HepG2 (cell line): ENCODE measurements around the gene ANKS4B. TPM values are rescaled to one million over a fixed set of nuclear protein-coding genes. Genes with fewer than 3 reads are reported as not detected.

Experiments used
- CCAR2 ChIP-seq: fragments of 200-400 bp; formaldehyde crosslinking; optimal IDR thresholded peaks from 2 replicates; pipeline ENCODE3; 2018; ENCODE audit warnings: low read depth, mild to moderate bottlenecking, low read length, moderate library complexity
- GATA4 ChIP-seq: sonication (generic); IDR thresholded peaks from 2 replicates; pipeline ENCODE4 v1.6.1; 2016; ENCODE audit warnings: antibody characterized with exemption, low read depth, borderline replicate concordance
- KLF15 ChIP-seq: sonication (generic); formaldehyde crosslinking; IDR thresholded peaks from 2 replicates; pipeline ENCODE4 v1.8.1; 2023; ENCODE audit warnings: borderline replicate concordance, mild to moderate bottlenecking, inconsistent platforms, missing genetic modification reagents, mixed read lengths
- MEIS1 ChIP-seq: sonication (generic); formaldehyde crosslinking; IDR thresholded peaks from 2 replicates; pipeline ENCODE4 v1.9.0; 2021; ENCODE audit warnings: mild to moderate bottlenecking, missing genetic modification reagents, moderate library complexity, borderline replicate concordance
- NR2F6 ChIP-seq, 2 experiments: IDR thresholded peaks; 2 replicates each; pipeline ENCODE4 v1.6.1; 2016; ENCODE audit warnings: antibody characterized with exemption in 1 of 2, mild to moderate bottlenecking in 1 of 2
- ONECUT2 ChIP-seq: sonication (generic); formaldehyde crosslinking; IDR thresholded peaks from 2 replicates; pipeline ENCODE4 v1.4.0; 2020; ENCODE audit warnings: missing genetic modification reagents
- PHF21A ChIP-seq: sonication (generic); formaldehyde crosslinking; IDR thresholded peaks from 2 replicates; pipeline ENCODE4 v1.5.0; 2020; ENCODE audit warnings: mild to moderate bottlenecking, missing genetic modification reagents
- SALL2 ChIP-seq: sonication (generic); formaldehyde crosslinking; IDR thresholded peaks from 2 replicates; pipeline ENCODE4 v1.8.1; 2023; ENCODE audit warnings: mild to moderate bottlenecking, missing genetic modification reagents, inconsistent platforms
- SMAD3 ChIP-seq: sonication (generic); formaldehyde crosslinking; IDR thresholded peaks from 2 replicates; pipeline ENCODE4 v1.4.0; 2020; ENCODE audit warnings: missing genetic modification reagents
- SP5 ChIP-seq: IDR thresholded peaks from 2 replicates; pipeline ENCODE4 v1.6.1; 2016; ENCODE audit warnings: low read depth, borderline replicate concordance
- U2AF2 ChIP-seq: fragments of 200-400 bp; formaldehyde crosslinking; IDR thresholded peaks from 2 replicates; pipeline ENCODE4 v1.6.1; 2017; ENCODE audit warnings: low read depth, mild to moderate bottlenecking, low read length
- ZC3H4 ChIP-seq: sonication (generic); formaldehyde crosslinking; IDR thresholded peaks from 2 replicates; pipeline ENCODE4 v1.4.0; 2020; ENCODE audit warnings: missing genetic modification reagents, borderline replicate concordance
- ZMYM4 ChIP-seq: sonication (generic); formaldehyde crosslinking; IDR thresholded peaks from 2 replicates; pipeline ENCODE4 v1.8.1; 2023; ENCODE audit warnings: mild to moderate bottlenecking, missing genetic modification reagents
- ZNF747 ChIP-seq: sonication (generic); formaldehyde crosslinking; IDR thresholded peaks from 2 replicates; pipeline ENCODE4 v1.8.1; 2023; ENCODE audit warnings: missing genetic modification reagents, mild to moderate bottlenecking, borderline replicate concordance
- ZNF75D ChIP-seq: sonication (generic); formaldehyde crosslinking; IDR thresholded peaks from 2 replicates; pipeline ENCODE4 v1.8.1; 2023; ENCODE audit warnings: missing genetic modification reagents, mild to moderate bottlenecking, borderline replicate concordance
- polyA plus RNA-seq, 8 experiments: library from polyadenylated mRNA; depleted of rRNA in 3 of 8; stranded (reverse) in 7 of 8; unstranded in 1 of 8; fragments of >200 nt; fragmentation: Illumina TruSeq in 4 of 8; extraction: Trizol in 4 of 8; gene quantifications; 2 replicates each; pipeline versions ENCODE4 v1.2.1 to v1.2.3, GENCODE V29; 2011 to 2016; ENCODE audit warnings: low read depth in 4 of 8, missing spikeins in 1 of 8, mixed read lengths in 1 of 8; ENCODE audit not compliant: insufficient read depth in 1 of 8
- total RNA-seq, 5 experiments: library from RNA; depleted of rRNA; stranded (reverse); fragments of >200 nt; fragmentation: Illumina TruSeq; extraction: Trizol; gene quantifications; 2 replicates each; pipeline ENCODE4 v1.2.3, GENCODE V29; 2016; ENCODE audit warnings: low read depth in 1 of 5
- TF ChIP-seq, protein P1 (sequence below): sonication (generic); formaldehyde crosslinking; conservative IDR thresholded peaks from 2 replicates; pipeline ENCODE4 v1.8.0; 2022; ENCODE audit warnings: mild to moderate bottlenecking, moderate library complexity, missing genetic modification reagents
- TF ChIP-seq, protein P2 (sequence below): sonication (generic); formaldehyde crosslinking; IDR thresholded peaks from 2 replicates; pipeline ENCODE4 v1.4.0; 2020; ENCODE audit warnings: mild to moderate bottlenecking, missing genetic modification reagents
- TF ChIP-seq, protein P3 (sequence below): sonication (generic); formaldehyde crosslinking; IDR thresholded peaks from 2 replicates; pipeline ENCODE4 v1.4.0; 2020; ENCODE audit warnings: mild to moderate bottlenecking, missing genetic modification reagents
- TF ChIP-seq, protein P4 (sequence below): IDR thresholded peaks from 2 replicates; pipeline ENCODE4 v1.6.1; 2018; ENCODE audit warnings: missing genetic modification reagents
- TF ChIP-seq, protein P5 (sequence below): sonication (generic); formaldehyde crosslinking; IDR thresholded peaks from 2 replicates; pipeline ENCODE4 v1.5.0; 2020; ENCODE audit warnings: missing genetic modification reagents, mild to moderate bottlenecking, borderline replicate concordance
- TF ChIP-seq, protein P6 (sequence below): sonication (generic); IDR thresholded peaks from 2 replicates; pipeline ENCODE4 v1.6.1; 2016; ENCODE audit warnings: low read depth, borderline replicate concordance

The ANKS4B gene
- total and polyA plus RNA-seq, 2 of the 13 experiments (the other 11 are each of a cell fraction or from before 2014, with no cell fraction given): 6.5 to 30.0 TPM

DNA sequence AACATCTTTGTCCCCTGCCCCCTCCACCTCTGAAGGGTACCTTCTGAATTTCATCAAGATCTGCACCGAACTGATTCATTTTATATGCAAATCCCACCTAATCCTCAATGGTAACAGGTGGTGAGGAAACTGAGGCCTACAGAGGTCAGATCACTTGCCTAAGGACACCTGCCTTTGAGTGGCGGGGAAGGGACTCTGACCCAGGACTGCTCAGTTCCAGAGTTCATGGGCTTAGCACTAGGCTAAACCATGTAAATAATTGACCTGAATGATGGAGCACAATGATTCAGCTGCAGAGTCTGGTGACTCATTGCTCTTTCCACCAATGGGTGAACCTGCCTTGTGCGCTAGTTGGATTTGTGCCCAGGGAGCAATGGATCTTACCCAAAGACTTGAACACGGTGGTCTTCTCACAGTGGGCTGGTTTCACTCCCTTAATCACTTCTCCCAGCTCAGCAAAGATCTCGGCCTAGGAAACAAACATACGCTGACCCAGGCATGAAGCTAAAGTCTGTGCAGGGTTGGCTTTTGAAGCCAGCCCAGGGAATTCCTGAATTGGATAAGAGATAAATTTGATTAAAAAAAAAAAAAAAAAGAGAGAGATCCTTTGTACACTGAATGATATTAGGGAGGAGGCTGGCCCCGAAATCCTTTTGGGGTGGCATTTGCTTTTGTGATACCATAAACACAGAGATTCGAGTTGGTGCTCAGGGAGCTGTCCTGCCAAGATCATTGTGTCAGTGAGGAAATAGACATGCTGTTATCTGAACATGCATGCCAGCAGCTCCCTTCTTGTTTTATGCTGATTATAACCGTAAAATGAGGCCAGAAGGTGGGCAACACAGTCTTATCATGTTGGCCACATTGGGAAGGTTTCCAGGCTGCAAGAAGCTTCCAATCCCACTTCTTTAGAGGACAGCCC is 27.6 kb downstream of the ANKS4B start (continued):
- TF ChIP-seq ZNF75D: no peak
- TF ChIP-seq ONECUT2: peak; percentile 28; the same call in 1 of the 2 replicates
- TF ChIP-seq SMAD3: peak; percentile 80; the same call in 1 of the 2 replicates
- TF ChIP-seq PHF21A (CRISPR knock-in tag): peak; percentile 97
- TF ChIP-seq, protein P1, sequence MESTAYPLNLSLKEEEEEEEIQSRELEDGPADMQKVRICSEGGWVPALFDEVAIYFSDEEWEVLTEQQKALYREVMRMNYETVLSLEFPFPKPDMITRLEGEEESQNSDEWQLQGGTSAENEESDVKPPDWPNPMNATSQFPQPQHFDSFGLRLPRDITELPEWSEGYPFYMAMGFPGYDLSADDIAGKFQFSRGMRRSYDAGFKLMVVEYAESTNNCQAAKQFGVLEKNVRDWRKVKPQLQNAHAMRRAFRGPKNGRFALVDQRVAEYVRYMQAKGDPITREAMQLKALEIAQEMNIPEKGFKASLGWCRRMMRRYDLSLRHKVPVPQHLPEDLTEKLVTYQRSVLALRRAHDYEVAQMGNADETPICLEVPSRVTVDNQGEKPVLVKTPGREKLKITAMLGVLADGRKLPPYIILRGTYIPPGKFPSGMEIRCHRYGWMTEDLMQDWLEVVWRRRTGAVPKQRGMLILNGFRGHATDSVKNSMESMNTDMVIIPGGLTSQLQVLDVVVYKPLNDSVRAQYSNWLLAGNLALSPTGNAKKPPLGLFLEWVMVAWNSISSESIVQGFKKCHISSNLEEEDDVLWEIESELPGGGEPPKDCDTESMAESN (CRISPR knock-in tag): peak; percentile 85
- peak; percentile 72 for TF ChIP-seq CCAR2
- TF ChIP-seq, protein P2, sequence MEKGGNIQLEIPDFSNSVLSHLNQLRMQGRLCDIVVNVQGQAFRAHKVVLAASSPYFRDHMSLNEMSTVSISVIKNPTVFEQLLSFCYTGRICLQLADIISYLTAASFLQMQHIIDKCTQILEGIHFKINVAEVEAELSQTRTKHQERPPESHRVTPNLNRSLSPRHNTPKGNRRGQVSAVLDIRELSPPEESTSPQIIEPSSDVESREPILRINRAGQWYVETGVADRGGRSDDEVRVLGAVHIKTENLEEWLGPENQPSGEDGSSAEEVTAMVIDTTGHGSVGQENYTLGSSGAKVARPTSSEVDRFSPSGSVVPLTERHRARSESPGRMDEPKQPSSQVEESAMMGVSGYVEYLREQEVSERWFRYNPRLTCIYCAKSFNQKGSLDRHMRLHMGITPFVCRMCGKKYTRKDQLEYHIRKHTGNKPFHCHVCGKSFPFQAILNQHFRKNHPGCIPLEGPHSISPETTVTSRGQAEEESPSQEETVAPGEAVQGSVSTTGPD (CRISPR knock-in tag): no peak
- no peak for TF ChIP-seq ZNF747 (CRISPR knock-in tag)
- TF ChIP-seq, protein P3, sequence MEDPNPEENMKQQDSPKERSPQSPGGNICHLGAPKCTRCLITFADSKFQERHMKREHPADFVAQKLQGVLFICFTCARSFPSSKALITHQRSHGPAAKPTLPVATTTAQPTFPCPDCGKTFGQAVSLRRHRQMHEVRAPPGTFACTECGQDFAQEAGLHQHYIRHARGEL (CRISPR knock-in tag): no peak
- TF ChIP-seq ZC3H4 (CRISPR knock-in tag): no peak
- TF ChIP-seq U2AF2: no peak
- peak; percentile 97 for TF ChIP-seq ZMYM4
- TF ChIP-seq, protein P4, sequence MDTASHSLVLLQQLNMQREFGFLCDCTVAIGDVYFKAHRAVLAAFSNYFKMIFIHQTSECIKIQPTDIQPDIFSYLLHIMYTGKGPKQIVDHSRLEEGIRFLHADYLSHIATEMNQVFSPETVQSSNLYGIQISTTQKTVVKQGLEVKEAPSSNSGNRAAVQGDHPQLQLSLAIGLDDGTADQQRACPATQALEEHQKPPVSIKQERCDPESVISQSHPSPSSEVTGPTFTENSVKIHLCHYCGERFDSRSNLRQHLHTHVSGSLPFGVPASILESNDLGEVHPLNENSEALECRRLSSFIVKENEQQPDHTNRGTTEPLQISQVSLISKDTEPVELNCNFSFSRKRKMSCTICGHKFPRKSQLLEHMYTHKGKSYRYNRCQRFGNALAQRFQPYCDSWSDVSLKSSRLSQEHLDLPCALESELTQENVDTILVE (CRISPR knock-in tag): peak; percentile 71
- TF ChIP-seq SP5: peak; percentile 70
- TF ChIP-seq SALL2: peak; percentile 64
- TF ChIP-seq, protein P5, sequence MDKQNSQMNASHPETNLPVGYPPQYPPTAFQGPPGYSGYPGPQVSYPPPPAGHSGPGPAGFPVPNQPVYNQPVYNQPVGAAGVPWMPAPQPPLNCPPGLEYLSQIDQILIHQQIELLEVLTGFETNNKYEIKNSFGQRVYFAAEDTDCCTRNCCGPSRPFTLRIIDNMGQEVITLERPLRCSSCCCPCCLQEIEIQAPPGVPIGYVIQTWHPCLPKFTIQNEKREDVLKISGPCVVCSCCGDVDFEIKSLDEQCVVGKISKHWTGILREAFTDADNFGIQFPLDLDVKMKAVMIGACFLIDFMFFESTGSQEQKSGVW (CRISPR knock-in tag): no peak
- TF ChIP-seq KLF15 (CRISPR knock-in tag): no peak
- peak; percentile 92 for TF ChIP-seq NR2F6 (IDR thresholded peaks at IDR 0.05)
- peak; percentile 96 for TF ChIP-seq NR2F6 (CRISPR knock-in tag; IDR thresholded peaks at IDR 0.05)
- TF ChIP-seq GATA4: peak; percentile 66
- TF ChIP-seq MEIS1 (CRISPR knock-in tag): peak; percentile 85; the same call in 1 of the 2 replicates
- TF ChIP-seq, protein P6, sequence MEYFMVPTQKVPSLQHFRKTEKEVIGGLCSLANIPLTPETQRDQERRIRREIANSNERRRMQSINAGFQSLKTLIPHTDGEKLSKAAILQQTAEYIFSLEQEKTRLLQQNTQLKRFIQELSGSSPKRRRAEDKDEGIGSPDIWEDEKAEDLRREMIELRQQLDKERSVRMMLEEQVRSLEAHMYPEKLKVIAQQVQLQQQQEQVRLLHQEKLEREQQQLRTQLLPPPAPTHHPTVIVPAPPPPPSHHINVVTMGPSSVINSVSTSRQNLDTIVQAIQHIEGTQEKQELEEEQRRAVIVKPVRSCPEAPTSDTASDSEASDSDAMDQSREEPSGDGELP: peak; percentile 84
